GM10266 (cell line): ENCODE measurements around the gene PRCC.

Experiments used
- DNase-seq: peaks from one replicate; pipeline ENCODE4 v3.0.0; 2012; ENCODE audit errors: extremely low spot score
- TF ChIP-seq, protein P1 (sequence below): IDR thresholded peaks from 2 replicates; pipeline ENCODE4 v1.5.1; 2012; ENCODE audit warnings: mild to moderate bottlenecking, low read depth; ENCODE audit not compliant: control insufficient read depth, insufficient read depth; ENCODE audit errors: missing control alignments

Gene PRCC

DNA sequence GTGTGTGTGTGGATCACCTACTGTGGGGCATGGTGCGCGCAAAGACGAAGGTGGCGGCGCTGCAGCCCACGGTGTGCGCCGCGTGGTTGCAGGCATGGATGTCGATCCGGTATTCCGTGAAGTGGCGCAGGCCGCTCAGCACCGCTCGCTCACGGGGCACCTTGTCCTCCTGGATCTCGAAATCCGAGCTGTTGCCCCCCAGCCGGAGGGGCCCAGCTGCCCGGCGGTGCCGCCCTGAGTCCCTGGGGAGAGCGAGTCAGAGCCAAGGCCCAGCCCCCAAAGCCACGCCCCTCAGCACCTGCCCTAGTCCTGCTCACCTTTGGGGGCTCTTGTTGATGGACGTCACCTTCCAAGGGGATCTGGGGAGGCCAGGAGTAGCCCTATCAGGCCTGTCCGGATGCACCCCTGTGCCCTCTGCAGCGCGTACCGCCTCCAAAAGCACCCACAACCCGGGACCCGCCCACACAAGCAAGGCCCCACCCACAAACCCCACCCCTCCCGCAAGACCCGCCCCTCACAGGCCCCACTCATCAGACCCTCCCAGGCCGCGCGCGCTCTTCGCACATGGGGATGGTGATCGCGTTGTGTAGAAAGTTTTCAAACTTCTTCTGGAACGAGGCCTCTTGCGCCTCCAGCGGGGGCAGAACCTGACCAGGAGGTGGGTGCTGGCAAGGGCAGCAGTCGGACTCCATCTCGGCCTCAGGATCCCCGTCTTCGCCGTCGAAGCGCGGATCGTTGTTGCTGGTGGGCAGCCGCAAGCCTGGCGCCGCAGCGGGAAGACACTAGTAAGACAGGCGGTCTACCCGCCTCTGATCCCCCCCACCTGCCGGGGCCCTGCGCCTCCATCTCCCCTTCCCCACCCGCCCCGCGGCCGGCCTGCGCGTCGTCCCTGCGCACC lies 78.0 kb downstream of the PRCC start:
- DNase-seq = no peak
- TF ChIP-seq, protein P1, sequence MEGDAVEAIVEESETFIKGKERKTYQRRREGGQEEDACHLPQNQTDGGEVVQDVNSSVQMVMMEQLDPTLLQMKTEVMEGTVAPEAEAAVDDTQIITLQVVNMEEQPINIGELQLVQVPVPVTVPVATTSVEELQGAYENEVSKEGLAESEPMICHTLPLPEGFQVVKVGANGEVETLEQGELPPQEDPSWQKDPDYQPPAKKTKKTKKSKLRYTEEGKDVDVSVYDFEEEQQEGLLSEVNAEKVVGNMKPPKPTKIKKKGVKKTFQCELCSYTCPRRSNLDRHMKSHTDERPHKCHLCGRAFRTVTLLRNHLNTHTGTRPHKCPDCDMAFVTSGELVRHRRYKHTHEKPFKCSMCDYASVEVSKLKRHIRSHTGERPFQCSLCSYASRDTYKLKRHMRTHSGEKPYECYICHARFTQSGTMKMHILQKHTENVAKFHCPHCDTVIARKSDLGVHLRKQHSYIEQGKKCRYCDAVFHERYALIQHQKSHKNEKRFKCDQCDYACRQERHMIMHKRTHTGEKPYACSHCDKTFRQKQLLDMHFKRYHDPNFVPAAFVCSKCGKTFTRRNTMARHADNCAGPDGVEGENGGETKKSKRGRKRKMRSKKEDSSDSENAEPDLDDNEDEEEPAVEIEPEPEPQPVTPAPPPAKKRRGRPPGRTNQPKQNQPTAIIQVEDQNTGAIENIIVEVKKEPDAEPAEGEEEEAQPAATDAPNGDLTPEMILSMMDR = no peak

DNA sequence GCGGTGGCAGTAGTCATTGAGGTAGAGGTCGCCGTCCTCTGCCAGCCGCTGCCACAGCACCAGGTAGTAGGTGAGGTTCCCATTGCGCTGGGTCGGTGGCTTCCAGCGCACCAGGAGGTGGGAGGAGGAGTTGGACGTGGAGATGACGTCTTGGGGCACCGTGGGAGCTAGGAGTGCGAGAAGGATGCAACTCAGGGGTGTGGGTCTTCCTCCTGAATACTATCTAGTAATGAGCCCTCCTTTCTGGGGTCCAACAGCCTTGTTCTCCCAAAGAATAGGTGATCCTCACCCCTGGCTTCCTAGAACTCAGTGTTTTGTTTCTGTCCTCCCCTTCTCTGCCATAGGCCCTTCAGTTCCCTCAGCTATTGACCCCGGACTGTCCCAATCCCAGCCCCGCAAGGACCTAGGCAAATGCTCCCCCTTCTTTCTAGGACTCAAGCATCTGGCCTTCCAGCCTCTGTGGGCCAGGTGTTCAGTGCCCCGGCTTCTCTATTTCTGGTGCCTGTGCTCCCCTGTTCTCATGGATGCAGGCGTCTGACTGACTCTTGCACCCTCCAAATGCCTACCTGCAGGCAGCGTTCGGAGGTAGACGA lies 78.7 kb downstream of the PRCC start:
- DNase-seq = no peak
- TF ChIP-seq, protein P1 = no peak

DNA sequence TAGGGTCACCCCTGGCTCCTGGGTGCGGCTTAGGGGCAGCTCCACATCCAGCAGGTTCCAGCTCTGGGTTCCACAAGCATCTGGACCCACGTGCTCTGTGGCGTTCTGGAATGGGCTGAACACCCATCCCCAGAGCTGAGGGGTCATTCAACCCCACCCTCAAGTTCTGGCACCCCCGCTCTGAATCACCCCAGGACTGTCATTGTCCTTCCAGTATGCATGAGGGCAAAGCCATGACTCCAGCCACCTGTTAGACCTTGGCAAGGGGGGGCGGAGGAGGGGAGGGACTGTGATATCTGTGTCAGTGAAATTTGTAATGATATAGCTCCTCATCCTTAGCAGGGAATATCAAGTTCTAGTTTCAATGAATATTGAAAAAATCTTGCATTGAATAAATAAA lies 79.3 kb downstream of the PRCC start:
- TF ChIP-seq, protein P1 = no peak

DNA sequence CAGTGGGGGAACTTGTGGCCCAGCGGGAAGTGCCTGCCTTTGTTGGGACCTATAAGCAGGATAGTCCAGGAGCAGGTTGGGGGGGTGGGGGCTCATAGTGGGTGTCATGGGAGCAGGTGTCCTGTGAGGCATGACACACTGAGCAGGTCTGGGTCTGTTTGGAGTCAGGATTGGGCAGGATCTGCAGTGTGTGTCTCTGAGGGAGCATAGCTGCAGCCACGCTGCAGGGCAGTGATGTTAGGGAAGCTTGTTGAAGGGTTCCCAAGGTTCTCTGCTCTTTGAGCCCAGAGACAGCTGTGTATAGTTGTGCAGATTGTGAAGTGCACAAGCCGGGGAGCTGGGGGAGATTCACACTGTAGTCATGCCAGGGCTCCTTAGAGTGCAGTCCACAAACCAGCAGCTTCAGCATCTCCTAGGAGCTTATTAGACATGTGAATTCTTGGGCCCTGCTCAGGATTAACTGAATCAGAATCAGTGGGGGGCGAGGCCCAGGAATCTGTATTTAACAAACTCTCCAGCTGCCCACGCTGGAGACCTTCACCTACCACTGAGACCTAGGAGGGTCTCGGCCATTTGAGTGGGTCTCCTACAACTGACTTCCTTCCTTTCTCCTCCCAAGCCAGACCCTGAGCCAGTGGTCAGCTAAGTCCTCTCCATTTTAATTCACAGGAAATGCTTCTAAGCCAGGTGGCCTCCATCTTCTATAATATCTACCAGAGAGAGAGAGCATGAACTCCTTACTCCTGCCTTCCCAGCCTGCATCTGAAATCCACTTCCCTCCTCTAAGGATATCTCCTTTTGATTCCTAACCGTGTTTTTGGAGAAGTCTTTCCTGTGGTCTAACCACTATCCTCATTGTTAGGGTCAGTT lies 80.5 kb downstream of the PRCC start:
- TF ChIP-seq, protein P1 = no peak
- no peak for DNase-seq

More for the DNA sequence above, 79.3 kb downstream of the PRCC start:
- no peak for DNase-seq

DNA sequence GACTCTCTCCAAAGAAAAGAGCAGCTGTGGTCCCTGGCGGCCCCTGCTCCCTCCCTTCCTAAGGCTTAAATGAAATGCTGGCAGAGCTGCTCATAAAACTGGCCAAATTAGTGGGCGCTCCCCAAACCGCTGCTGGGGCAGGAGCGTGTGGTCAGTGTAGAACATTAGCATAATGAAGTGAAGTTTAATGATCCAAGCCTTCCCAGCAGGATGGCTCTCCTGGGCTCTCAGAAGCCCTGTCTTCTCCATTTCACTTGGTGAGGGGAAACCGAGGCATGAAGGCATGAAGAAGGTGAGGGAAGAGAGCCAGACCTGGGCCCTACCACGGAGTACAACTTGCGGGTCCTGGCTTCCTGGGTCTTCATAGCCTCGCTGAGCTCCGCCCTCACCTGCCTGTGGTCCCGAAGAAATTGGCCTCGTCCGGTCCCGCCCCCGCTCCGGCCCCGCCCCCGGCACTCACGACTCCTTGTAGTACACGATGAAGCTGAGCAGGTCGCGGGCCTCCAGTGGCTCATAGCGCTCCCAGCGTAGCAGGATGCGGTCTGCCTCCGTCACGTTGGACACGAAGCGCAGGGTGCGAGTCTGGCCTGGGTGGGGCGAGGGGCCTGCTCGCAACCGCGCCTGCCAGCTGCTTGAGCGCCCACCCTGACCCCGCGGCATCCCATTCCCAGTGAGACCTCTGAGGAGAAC lies 81.3 kb downstream of the PRCC start:
- TF ChIP-seq, protein P1 = no peak
- no peak for DNase-seq

DNA sequence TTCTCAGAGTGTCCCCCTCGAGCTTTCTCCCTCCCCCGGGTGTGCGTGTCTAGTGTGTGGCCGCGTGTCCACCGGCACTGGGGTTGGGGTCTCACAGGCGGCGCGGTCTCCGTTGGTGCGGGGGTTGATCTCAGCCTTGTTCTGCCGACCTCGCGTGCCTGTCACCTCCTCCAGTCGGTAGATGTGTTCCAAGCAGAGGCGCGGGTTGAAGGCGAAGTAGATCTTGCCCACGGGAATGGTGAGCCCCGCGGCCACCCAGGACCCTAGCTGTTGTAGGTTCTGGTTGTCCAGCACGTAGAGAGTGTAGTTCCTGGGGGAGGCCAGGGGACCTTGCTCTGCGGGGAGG lies 81.8 kb downstream of the PRCC start:
- DNase-seq = no peak
- TF ChIP-seq, protein P1 = no peak
